ENCODE results near the gene ESD.

ESD gene

GRCh38 chr13:46747031-46747820 lies 49.7 kb downstream of the ESD start:
- TF ChIP-seq POLR2A (IDR thresholded peaks at IDR 0.05; ENCODE audit: extremely low read depth, insufficient read length): no peak
- TF ChIP-seq MYC (IDR thresholded peaks at IDR 0.05; ENCODE audit: low read depth, low read length): no peak
- TF ChIP-seq, protein P1, sequence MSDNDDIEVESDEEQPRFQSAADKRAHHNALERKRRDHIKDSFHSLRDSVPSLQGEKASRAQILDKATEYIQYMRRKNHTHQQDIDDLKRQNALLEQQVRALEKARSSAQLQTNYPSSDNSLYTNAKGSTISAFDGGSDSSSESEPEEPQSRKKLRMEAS (IDR thresholded peaks at IDR 0.05; ENCODE audit: low read depth, low read length): no peak
- TF ChIP-seq, protein P2, sequence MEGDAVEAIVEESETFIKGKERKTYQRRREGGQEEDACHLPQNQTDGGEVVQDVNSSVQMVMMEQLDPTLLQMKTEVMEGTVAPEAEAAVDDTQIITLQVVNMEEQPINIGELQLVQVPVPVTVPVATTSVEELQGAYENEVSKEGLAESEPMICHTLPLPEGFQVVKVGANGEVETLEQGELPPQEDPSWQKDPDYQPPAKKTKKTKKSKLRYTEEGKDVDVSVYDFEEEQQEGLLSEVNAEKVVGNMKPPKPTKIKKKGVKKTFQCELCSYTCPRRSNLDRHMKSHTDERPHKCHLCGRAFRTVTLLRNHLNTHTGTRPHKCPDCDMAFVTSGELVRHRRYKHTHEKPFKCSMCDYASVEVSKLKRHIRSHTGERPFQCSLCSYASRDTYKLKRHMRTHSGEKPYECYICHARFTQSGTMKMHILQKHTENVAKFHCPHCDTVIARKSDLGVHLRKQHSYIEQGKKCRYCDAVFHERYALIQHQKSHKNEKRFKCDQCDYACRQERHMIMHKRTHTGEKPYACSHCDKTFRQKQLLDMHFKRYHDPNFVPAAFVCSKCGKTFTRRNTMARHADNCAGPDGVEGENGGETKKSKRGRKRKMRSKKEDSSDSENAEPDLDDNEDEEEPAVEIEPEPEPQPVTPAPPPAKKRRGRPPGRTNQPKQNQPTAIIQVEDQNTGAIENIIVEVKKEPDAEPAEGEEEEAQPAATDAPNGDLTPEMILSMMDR (IDR thresholded peaks at IDR 0.05; ENCODE audit: low read depth, low read length): no peak
- no peak for DNase-seq (ENCODE audit: low read depth)
- H3K4me3 ChIP-seq (ENCODE audit: low read depth, low read length): no peak overlapping the region

DNA sequence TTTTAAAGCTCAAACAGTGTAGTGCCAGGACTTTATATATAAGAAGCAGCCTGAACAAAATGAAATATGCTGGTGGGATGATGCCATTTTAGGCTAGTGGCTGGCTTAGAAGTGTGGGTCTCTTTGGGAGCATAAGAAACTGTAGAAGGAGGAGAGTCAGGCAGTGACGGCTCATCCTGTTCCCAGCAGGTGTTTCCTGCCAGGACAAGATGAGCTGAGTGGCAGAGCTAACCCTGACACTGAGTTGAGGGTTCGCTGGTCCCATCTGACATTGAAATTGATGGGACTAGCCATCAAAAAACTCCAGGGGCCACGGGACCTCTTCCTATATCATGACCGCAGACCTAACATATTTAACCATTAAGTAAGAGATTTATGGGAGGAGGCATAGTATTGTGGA lies 51.3 kb downstream of the ESD start:
- TF ChIP-seq, protein P1 (IDR thresholded peaks at IDR 0.05; ENCODE audit: low read depth, low read length): no peak
- TF ChIP-seq, protein P2 (IDR thresholded peaks at IDR 0.05; ENCODE audit: low read depth, low read length): no peak
- TF ChIP-seq MYC (IDR thresholded peaks at IDR 0.05; ENCODE audit: low read depth, low read length) (no peak), POLR2A (IDR thresholded peaks at IDR 0.05; ENCODE audit: extremely low read depth, insufficient read length) (no peak)
- H3K4me3 ChIP-seq (ENCODE audit: low read depth, low read length): no peak overlapping the region
- no peak for DNase-seq (ENCODE audit: low read depth)

DNA sequence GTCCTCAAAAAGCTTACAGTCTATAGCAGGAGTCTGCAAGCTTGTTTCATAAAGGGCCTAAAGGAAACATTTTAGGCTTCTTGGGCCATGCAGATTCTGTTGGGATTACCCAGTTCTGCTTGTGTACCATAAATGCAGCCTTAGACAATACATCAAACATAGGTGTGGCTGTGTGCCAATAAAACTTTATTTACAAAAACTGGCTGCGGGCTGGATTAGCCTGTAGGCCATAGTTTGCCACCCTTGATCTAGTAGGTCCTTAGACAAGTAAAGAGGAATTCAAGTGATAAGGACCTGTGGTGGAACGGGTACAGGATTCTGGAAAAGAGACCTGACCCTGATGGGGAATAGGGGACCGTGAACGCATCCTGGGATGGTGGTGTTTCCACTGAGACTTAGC lies 51.9 kb downstream of the ESD start:
- TF ChIP-seq, protein P2 (IDR thresholded peaks at IDR 0.05; ENCODE audit: low read depth, low read length): no peak
- TF ChIP-seq POLR2A (IDR thresholded peaks at IDR 0.05; ENCODE audit: extremely low read depth, insufficient read length) (no peak), MYC (IDR thresholded peaks at IDR 0.05; ENCODE audit: low read depth, low read length) (no peak)
- no peak for DNase-seq (ENCODE audit: low read depth)
- H3K4me3 ChIP-seq (ENCODE audit: low read depth, low read length): no peak overlapping the region

DNA sequence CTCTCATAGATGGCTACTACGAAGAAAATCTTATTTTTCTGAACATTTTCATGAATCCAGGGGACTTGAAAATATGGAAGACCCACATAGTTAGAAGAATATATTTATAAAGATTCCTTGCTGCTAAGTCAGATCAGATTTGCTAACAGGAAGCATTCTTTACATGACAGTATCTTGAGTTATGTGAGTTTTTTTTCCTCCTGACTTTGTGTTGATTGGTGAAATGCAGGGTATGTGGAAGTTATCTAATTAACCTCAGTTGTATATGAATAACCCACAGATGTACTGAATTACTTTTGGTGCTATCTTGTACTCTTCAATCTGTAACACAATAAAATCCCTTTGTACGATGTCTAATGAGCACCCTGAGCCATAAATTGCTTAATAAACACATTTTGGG lies 53.8 kb downstream of the ESD start:
- no peak overlapping the region for H3K4me3 ChIP-seq (ENCODE audit: low read depth, low read length)
- TF ChIP-seq MYC (IDR thresholded peaks at IDR 0.05; ENCODE audit: low read depth, low read length): no peak
- TF ChIP-seq, protein P2 (IDR thresholded peaks at IDR 0.05; ENCODE audit: low read depth, low read length): no peak
- TF ChIP-seq, protein P1 (IDR thresholded peaks at IDR 0.05; ENCODE audit: low read depth, low read length): no peak
- TF ChIP-seq POLR2A (IDR thresholded peaks at IDR 0.05; ENCODE audit: extremely low read depth, insufficient read length): no peak
- DNase-seq (ENCODE audit: low read depth): no peak

GRCh38 chr13:46739447-46740098 lies 57.4 kb downstream of the ESD start:
- TF ChIP-seq POLR2A (IDR thresholded peaks at IDR 0.05; ENCODE audit: extremely low read depth, insufficient read length) (no peak), MYC (IDR thresholded peaks at IDR 0.05; ENCODE audit: low read depth, low read length) (no peak)
- TF ChIP-seq, protein P1 (IDR thresholded peaks at IDR 0.05; ENCODE audit: low read depth, low read length): no peak
- TF ChIP-seq, protein P2 (IDR thresholded peaks at IDR 0.05; ENCODE audit: low read depth, low read length): no peak
- no peak overlapping the region for H3K4me3 ChIP-seq (ENCODE audit: low read depth, low read length)
- no peak for DNase-seq (ENCODE audit: low read depth)
